RWPE2 (cell line): Measurements from ENCODE around the gene CDX1.

ENCODE experiments used
- ATAC-seq: fragments of 200-7000 bp; cut with Tn5 transposase; 3 replicates; pipeline ENCODE4 v1.9.1; 2021; ENCODE audit warnings: low read depth
- DNase-seq: peaks from one replicate; pipeline ENCODE4 v3.0.0-alpha.2; 2020; ENCODE audit warnings: low spot score
- H3K27ac ChIP-seq: fragments of 450-650 bp; 2 replicates; pipeline ENCODE4 v1.5.1; 2017; ENCODE audit warnings: mild to moderate bottlenecking; ENCODE audit not compliant: poor library complexity, severe bottlenecking
- H3K27me3 ChIP-seq: fragments of 250-450 bp; sonication (Bioruptor Pico); 2 replicates; pipeline ENCODE4 v1.5.1; 2021; ENCODE audit warnings: mild to moderate bottlenecking, moderate library complexity; ENCODE audit not compliant: insufficient read depth, poor library complexity, severe bottlenecking
- H3K36me3 ChIP-seq: fragments of 250-450 bp; sonication (Bioruptor Pico); 2 replicates; pipeline ENCODE4 v1.5.1; 2020; ENCODE audit warnings: low read depth, mild to moderate bottlenecking, moderate library complexity
- H3K4me1 ChIP-seq: fragments of 250-450 bp; sonication (Bioruptor Pico); 2 replicates; pipeline ENCODE4 v1.5.1; 2021; ENCODE audit warnings: mild to moderate bottlenecking, moderate library complexity; ENCODE audit not compliant: insufficient read depth, poor library complexity, severe bottlenecking
- H3K4me3 ChIP-seq: fragments of 250-450 bp; sonication (Bioruptor Pico); 2 replicates; pipeline ENCODE4 v1.5.1; 2021; ENCODE audit warnings: mild to moderate bottlenecking, moderate library complexity; ENCODE audit not compliant: severe bottlenecking
- H3K9me3 ChIP-seq: fragments of 250-450 bp; sonication (Bioruptor Pico); 2 replicates; pipeline ENCODE4 v1.5.1; 2021; ENCODE audit warnings: mild to moderate bottlenecking, moderate library complexity; ENCODE audit not compliant: severe bottlenecking
- CTCF ChIP-seq: fragments of 450-650 bp; IDR thresholded peaks from one replicate; pipeline ENCODE4 v1.5.1; 2017; ENCODE audit warnings: mild to moderate bottlenecking, moderate library complexity; ENCODE audit not compliant: poor library complexity, severe bottlenecking

The CDX1 gene

DNA sequence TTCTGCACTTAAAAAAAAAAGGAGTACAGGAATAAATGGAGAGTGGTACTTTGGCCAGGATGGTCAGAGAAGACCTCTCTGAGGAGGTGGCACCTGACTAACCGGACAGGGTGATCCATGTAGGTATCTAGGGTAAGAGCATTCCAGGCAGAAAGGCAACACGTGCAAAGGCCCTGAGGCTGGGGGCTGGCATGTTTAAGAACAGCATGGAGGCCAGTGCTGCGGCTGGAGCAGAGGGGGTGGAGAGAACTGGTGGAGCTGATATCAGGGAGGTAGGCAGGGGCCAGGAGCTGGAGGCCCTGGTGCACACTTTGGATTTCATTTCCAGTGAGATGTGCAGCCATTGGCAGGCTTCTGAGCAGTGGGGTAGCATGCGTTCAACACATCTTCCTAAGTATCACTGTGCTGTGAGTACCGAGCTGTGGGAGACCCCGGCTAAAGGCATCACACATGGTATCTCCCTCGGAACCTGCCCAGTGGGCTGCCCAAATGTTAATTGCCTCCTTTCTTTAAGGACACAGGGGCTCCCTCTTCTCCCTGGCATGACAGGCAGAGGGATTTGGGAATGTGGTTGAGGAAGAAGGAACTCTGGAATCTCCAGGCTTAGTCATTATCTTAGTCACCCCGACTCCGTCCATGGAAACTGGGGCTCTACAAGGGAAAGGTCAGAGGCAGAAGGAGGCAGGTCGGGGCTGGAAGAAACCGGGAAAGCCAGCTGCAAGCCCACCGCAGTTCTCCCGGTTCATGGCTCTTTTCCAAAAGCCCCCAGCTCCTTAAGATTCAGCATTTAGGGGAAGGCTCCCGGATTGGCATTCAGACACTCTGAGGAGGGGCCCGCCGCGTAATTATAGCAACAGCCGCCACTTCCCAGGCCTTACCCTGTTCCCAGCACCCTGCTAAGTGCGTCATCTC lies 41.9 kb downstream of the CDX1 start:
- H3K27ac ChIP-seq: peak overlapping the region; percentile 47
- no peak overlapping the region for H3K4me3 ChIP-seq
- no peaks in the 10 kb centered on the region for H3K27me3 ChIP-seq
- no peaks in the 10 kb centered on the region for H3K36me3 ChIP-seq
- ATAC-seq (peak; percentile 83), DNase-seq (no peak)
- H3K9me3 ChIP-seq: no peaks in the 10 kb centered on the region
- H3K4me1 ChIP-seq: peaks cover 13% of the 10 kb centered on the region
- TF ChIP-seq CTCF: no peak

GRCh38 chr5:150209099-150209635 lies 42.6 kb downstream of the CDX1 start:
- TF ChIP-seq CTCF: no peak
- H3K27ac ChIP-seq: peak overlapping the region; percentile 47
- no peaks in the 10 kb centered on the region for H3K36me3 ChIP-seq
- ATAC-seq (peak; percentile 3; the same call in 2 of the 3 replicates), DNase-seq (no peak)
- H3K4me1 ChIP-seq: peaks cover 13% of the 10 kb centered on the region
- H3K4me3 ChIP-seq: no peak overlapping the region
- no peaks in the 10 kb centered on the region for H3K9me3 ChIP-seq
- no peaks in the 10 kb centered on the region for H3K27me3 ChIP-seq

- DNase-seq (no peak), ATAC-seq (no peak)
Measured at GRCh38 chr5:150210644-150211043, 44.1 kb downstream of the CDX1 start.

GRCh38 chr5:150211156-150212030 lies 44.8 kb downstream of the CDX1 start:
- no peaks in the 10 kb centered on the region for H3K27me3 ChIP-seq
- no peak for TF ChIP-seq CTCF
- no peak overlapping the region for H3K27ac ChIP-seq
- H3K36me3 ChIP-seq: no peaks in the 10 kb centered on the region
- no peak overlapping the region for H3K4me3 ChIP-seq
- DNase-seq (no peak), ATAC-seq (no peak)
- no peaks in the 10 kb centered on the region for H3K9me3 ChIP-seq
- H3K4me1 ChIP-seq: peaks cover 13% of the 10 kb centered on the region

More at GRCh38 chr5:150210644-150211043, 44.1 kb downstream of the CDX1 start:
- TF ChIP-seq CTCF: no peak
- H3K4me1 ChIP-seq: peaks cover 13% of the 10 kb centered on the region
- H3K27me3 ChIP-seq: no peaks in the 10 kb centered on the region
- no peak overlapping the region for H3K4me3 ChIP-seq
- no peaks in the 10 kb centered on the region for H3K36me3 ChIP-seq
- H3K9me3 ChIP-seq: no peaks in the 10 kb centered on the region
- H3K27ac ChIP-seq: no peak overlapping the region
